Testis (tissue), 2 donors: ENCODE results near the gene ARF1.

ENCODE experiments used
- CTCF ChIP-seq, 3 experiments: fragments of 450-650 bp in 2 of 3; fragments of 200-600 bp in 1 of 3; sonication (generic) in 1 of 3; IDR thresholded peaks; one replicate each; pipeline ENCODE4 v1.5.1; 2016 to 2019; ENCODE audit warnings: antibody characterized with exemption in 3 of 3, mild to moderate bottlenecking in 2 of 3, moderate library complexity in 1 of 3
- POLR2A ChIP-seq: fragments of 450-650 bp; IDR thresholded peaks from one replicate; pipeline ENCODE4 v1.6.1; 2017; ENCODE audit warnings: antibody characterized with exemption, mild to moderate bottlenecking, moderate library complexity

- TF ChIP-seq CTCF (IDR thresholded peaks at IDR 0.05) (no peak), POLR2A (no peak)
Measured at GRCh38 chr1:228039986-228040385, 42.5 kb upstream of the ARF1 start.
